GM23338 (cell line): Measurements from ENCODE around the gene FARS2. TPM values are rescaled to one million over a fixed set of nuclear protein-coding genes. Genes with fewer than 3 reads are reported as not detected.

Source experiments
- ATAC-seq: fragments of 200-7000 bp; cut with Tn5 transposase; 3 replicates; pipeline ENCODE4 v1.9.1; 2020
- DNase-seq: peaks from one replicate; pipeline ENCODE4 v3.0.0-alpha.2; 2015; ENCODE audit warnings: low spot score
- H2AFZ ChIP-seq: fragments of 200-600 bp; sonication (generic); 2 replicates; pipeline ENCODE4 v1.8.0; 2016; ENCODE audit warnings: antibody characterized with exemption, mild to moderate bottlenecking, moderate library complexity
- H3F3A ChIP-seq: fragments of 200-600 bp; sonication (generic); replicated peaks from 2 replicates; pipeline ENCODE4 v1.8.0; 2017; ENCODE audit warnings: antibody characterized with exemption, mixed run types, low read depth
- H3K27ac ChIP-seq: fragments of 200-600 bp; sonication (generic); 2 replicates; pipeline ENCODE4 v1.6.1; 2016; ENCODE audit warnings: low read depth
- H3K27me3 ChIP-seq: fragments of 200-600 bp; sonication (generic); 2 replicates; pipeline ENCODE4 v1.8.0; 2016; ENCODE audit warnings: mild to moderate bottlenecking, mixed run types, moderate library complexity; ENCODE audit not compliant: insufficient read depth
- H3K36me3 ChIP-seq: fragments of 200-600 bp; sonication (generic); 2 replicates; pipeline ENCODE4 v1.8.0; 2016; ENCODE audit warnings: mild to moderate bottlenecking; ENCODE audit not compliant: insufficient read depth
- H3K4me1 ChIP-seq: fragments of 200-600 bp; sonication (generic); 2 replicates; pipeline ENCODE4 v1.8.0; 2016; ENCODE audit warnings: mild to moderate bottlenecking, moderate library complexity; ENCODE audit not compliant: insufficient read depth
- H3K4me2 ChIP-seq: fragments of 200-600 bp; sonication (generic); 2 replicates; pipeline ENCODE4 v1.7.1; 2017; ENCODE audit warnings: mixed run types
- H3K4me3 ChIP-seq: fragments of 200-600 bp; sonication (generic); 2 replicates; pipeline ENCODE4 v1.6.1; 2016; ENCODE audit warnings: mixed run types
- H3K79me2 ChIP-seq: fragments of 200-600 bp; sonication (generic); replicated peaks from 2 replicates; pipeline ENCODE4 v1.8.0; 2017; ENCODE audit warnings: mild to moderate bottlenecking; ENCODE audit not compliant: insufficient read depth
- H3K9me2 ChIP-seq: fragments of 200-600 bp; sonication (generic); 2 replicates; pipeline ENCODE4 v1.8.0; 2017; ENCODE audit not compliant: insufficient read depth
- H4K20me1 ChIP-seq: fragments of 200-600 bp; sonication (generic); replicated peaks from 2 replicates; pipeline ENCODE4 v1.8.0; 2017; ENCODE audit warnings: mild to moderate bottlenecking; ENCODE audit not compliant: insufficient read depth
- H3K27ac Mint-ChIP-seq: 2 replicates; pipeline ENCODE4 v1.8.0; 2020; ENCODE audit warnings: inconsistent platforms, mild to moderate bottlenecking, moderate library complexity, mixed read lengths
- H3K27me3 Mint-ChIP-seq: 3 replicates; pipeline ENCODE4 v1.8.0; 2022; ENCODE audit warnings: low read depth, mild to moderate bottlenecking, moderate library complexity, mixed read lengths, inconsistent platforms; ENCODE audit not compliant: insufficient read depth, poor library complexity
- H3K36me3 Mint-ChIP-seq: 3 replicates; pipeline ENCODE4 v1.8.0; 2021; ENCODE audit warnings: low read depth, mild to moderate bottlenecking, inconsistent platforms, moderate library complexity, mixed read lengths
- H3K4me1 Mint-ChIP-seq: 3 replicates; pipeline ENCODE4 v1.8.0; 2020; ENCODE audit warnings: mild to moderate bottlenecking, inconsistent platforms, mixed read lengths
- H3K4me3 Mint-ChIP-seq: 3 replicates; pipeline ENCODE4 v1.8.0; 2021; ENCODE audit warnings: moderate library complexity, mild to moderate bottlenecking, inconsistent platforms, mixed read lengths
- H3K9me3 Mint-ChIP-seq: 3 replicates; pipeline ENCODE4 v1.8.0; 2020; ENCODE audit warnings: moderate library complexity, mild to moderate bottlenecking, inconsistent platforms, mixed read lengths
- CREB1 ChIP-seq: fragments of 250-450 bp; sonication (Bioruptor Pico); IDR thresholded peaks from 2 replicates; pipeline ENCODE4 v1.5.0; 2020; ENCODE audit warnings: low read depth, mild to moderate bottlenecking, moderate library complexity
- EZH2 ChIP-seq: fragments of 200-600 bp; sonication (generic); IDR thresholded peaks from one replicate; pipeline ENCODE4 v1.8.0; 2017; ENCODE audit warnings: antibody characterized with exemption, mild to moderate bottlenecking, low read depth; ENCODE audit not compliant: unreplicated experiment
- NANOG ChIP-seq: IDR thresholded peaks from 2 replicates; pipeline ENCODE4 v1.6.1; 2016; ENCODE audit warnings: antibody characterized with exemption, borderline replicate concordance
- ZNF114 ChIP-seq: fragments of 250-450 bp; sonication (Bioruptor Pico); IDR thresholded peaks from 2 replicates; pipeline ENCODE4 v1.5.0; 2020; ENCODE audit warnings: mild to moderate bottlenecking, moderate library complexity
- ZNF331 ChIP-seq: fragments of 250-450 bp; sonication (Bioruptor Pico); IDR thresholded peaks from 2 replicates; pipeline ENCODE4 v1.5.0; 2020; ENCODE audit warnings: low read depth, mild to moderate bottlenecking, moderate library complexity
- polyA plus RNA-seq: library from polyadenylated mRNA; unstranded; fragments of >200 nt; fragmentation: Nextera tagmentation; extraction: Ambion mirVana; gene quantifications from 2 replicates; pipeline ENCODE4 v1.2.1, GENCODE V29; 2016
- total RNA-seq: library from RNA; depleted of rRNA; stranded (reverse); fragments of >200 nt; shearing (Covaris generic); gene quantifications from 2 replicates; pipeline ENCODE4 v1.2.3, GENCODE V29; 2014
- TF ChIP-seq, protein P1 (sequence below), 2 experiments: fragments of 200-600 bp in 1 of 2; sonication (generic) in 1 of 2; conservative IDR thresholded peaks; 2 replicates each; pipeline versions ENCODE4 v1.5.1 to v1.6.1; 2016 to 2017; ENCODE audit warnings: antibody characterized with exemption in 2 of 2, low read depth in 2 of 2, mild to moderate bottlenecking in 2 of 2, moderate library complexity in 1 of 2
- TF ChIP-seq, protein P2 (sequence below): IDR thresholded peaks from one replicate; pipeline ENCODE4 v1.6.1; 2018; ENCODE audit warnings: antibody characterized with exemption; ENCODE audit not compliant: unreplicated experiment
- TF ChIP-seq, protein P3 (sequence below): IDR thresholded peaks from 2 replicates; pipeline ENCODE4 v1.6.1; 2016; ENCODE audit warnings: antibody characterized with exemption

The FARS2 gene
- total and polyA plus RNA-seq, 2 experiments from 2014 or later, result 7.6 to 19.0 TPM

DNA sequence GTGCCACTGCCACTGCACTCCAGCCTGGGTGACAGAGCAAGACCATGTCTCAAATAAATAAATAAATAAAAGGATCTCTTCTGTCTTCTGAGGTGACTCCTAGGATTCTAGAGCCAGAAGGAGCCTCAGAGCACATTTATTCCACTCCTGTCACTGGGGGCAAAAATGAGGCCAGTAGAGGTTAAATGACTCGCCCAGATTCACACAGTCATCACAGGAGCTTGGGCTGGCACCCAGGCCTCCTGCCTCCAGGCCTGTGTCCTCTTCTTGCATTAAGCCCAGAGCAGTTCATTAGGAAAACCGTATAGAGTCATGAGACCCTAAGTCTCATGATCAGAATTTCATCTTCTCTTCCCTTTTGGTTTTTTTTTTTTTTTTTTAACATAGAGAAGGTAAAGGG is 502.1 kb downstream of the FARS2 start:
- H2AFZ ChIP-seq, result no peak overlapping the region
- no peak for DNase-seq

More for the DNA sequence above, 502.1 kb downstream of the FARS2 start:
- Histone ChIP-seq H3K4me2 (no peak overlapping the region), H3K9me2 (no peaks in the 10 kb centered on the region), H4K20me1 (no peaks in the 10 kb centered on the region), H3F3A (no peaks in the 10 kb centered on the region), H3K36me3 (no peaks in the 10 kb centered on the region; the same call in 1 of the 2 replicates), H3K4me3 (no peak overlapping the region), H3K27me3 (no peaks in the 10 kb centered on the region), H3K4me1 (no peaks in the 10 kb centered on the region), H3K27ac (no peak overlapping the region), H3K79me2 (no peaks in the 10 kb centered on the region)
- Mint-ChIP-seq H3K27me3 (peaks cover 7% of the 10 kb centered on the region), H3K9me3 (peaks cover 19% of the 10 kb centered on the region), H3K4me3 (no peak overlapping the region), H3K4me1 (peaks cover 4% of the 10 kb centered on the region; the same call in 2 of the 3 replicates), H3K36me3 (peaks cover 18% of the 10 kb centered on the region), H3K27ac (no peak overlapping the region)
- TF ChIP-seq, protein P1, sequence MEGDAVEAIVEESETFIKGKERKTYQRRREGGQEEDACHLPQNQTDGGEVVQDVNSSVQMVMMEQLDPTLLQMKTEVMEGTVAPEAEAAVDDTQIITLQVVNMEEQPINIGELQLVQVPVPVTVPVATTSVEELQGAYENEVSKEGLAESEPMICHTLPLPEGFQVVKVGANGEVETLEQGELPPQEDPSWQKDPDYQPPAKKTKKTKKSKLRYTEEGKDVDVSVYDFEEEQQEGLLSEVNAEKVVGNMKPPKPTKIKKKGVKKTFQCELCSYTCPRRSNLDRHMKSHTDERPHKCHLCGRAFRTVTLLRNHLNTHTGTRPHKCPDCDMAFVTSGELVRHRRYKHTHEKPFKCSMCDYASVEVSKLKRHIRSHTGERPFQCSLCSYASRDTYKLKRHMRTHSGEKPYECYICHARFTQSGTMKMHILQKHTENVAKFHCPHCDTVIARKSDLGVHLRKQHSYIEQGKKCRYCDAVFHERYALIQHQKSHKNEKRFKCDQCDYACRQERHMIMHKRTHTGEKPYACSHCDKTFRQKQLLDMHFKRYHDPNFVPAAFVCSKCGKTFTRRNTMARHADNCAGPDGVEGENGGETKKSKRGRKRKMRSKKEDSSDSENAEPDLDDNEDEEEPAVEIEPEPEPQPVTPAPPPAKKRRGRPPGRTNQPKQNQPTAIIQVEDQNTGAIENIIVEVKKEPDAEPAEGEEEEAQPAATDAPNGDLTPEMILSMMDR (conservative IDR thresholded peaks at IDR 0.05; ENCODE audit: low read depth in 2 of 2), result no peak
- TF ChIP-seq, protein P2, sequence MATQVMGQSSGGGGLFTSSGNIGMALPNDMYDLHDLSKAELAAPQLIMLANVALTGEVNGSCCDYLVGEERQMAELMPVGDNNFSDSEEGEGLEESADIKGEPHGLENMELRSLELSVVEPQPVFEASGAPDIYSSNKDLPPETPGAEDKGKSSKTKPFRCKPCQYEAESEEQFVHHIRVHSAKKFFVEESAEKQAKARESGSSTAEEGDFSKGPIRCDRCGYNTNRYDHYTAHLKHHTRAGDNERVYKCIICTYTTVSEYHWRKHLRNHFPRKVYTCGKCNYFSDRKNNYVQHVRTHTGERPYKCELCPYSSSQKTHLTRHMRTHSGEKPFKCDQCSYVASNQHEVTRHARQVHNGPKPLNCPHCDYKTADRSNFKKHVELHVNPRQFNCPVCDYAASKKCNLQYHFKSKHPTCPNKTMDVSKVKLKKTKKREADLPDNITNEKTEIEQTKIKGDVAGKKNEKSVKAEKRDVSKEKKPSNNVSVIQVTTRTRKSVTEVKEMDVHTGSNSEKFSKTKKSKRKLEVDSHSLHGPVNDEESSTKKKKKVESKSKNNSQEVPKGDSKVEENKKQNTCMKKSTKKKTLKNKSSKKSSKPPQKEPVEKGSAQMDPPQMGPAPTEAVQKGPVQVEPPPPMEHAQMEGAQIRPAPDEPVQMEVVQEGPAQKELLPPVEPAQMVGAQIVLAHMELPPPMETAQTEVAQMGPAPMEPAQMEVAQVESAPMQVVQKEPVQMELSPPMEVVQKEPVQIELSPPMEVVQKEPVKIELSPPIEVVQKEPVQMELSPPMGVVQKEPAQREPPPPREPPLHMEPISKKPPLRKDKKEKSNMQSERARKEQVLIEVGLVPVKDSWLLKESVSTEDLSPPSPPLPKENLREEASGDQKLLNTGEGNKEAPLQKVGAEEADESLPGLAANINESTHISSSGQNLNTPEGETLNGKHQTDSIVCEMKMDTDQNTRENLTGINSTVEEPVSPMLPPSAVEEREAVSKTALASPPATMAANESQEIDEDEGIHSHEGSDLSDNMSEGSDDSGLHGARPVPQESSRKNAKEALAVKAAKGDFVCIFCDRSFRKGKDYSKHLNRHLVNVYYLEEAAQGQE, result no peak
- TF ChIP-seq ZNF114 (CRISPR knock-in tag) (no peak), CREB1 (CRISPR knock-in tag) (no peak), EZH2 (no peak), NANOG (no peak), ZNF331 (no peak)
- TF ChIP-seq, protein P3, sequence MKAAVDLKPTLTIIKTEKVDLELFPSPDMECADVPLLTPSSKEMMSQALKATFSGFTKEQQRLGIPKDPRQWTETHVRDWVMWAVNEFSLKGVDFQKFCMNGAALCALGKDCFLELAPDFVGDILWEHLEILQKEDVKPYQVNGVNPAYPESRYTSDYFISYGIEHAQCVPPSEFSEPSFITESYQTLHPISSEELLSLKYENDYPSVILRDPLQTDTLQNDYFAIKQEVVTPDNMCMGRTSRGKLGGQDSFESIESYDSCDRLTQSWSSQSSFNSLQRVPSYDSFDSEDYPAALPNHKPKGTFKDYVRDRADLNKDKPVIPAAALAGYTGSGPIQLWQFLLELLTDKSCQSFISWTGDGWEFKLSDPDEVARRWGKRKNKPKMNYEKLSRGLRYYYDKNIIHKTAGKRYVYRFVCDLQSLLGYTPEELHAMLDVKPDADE, result no peak
- no peak for ATAC-seq
